ENCODE measurements around the gene MYO1G.

- no peak for TF ChIP-seq EZH2 (IDR thresholded peaks at IDR 0.05; ENCODE audit: borderline replicate concordance, low read depth, low read length, severe bottlenecking)
- no peak for TF ChIP-seq CTCF (IDR thresholded peaks at IDR 0.05; ENCODE audit: borderline replicate concordance, extremely low read depth, low read length, poor library complexity, severe bottlenecking)
Measured at GRCh38 chr7:44987996-44988395, 9.2 kb upstream of the MYO1G start.

Data from DND-41 (cell line).